GM12874 (cell line): ENCODE data around the gene GNA12.

Experiments
- TF ChIP-seq, protein P1 (sequence below): IDR thresholded peaks from 2 replicates; pipeline ENCODE4 v1.5.1; 2011; ENCODE audit warnings: low read depth, mild to moderate bottlenecking, control low read depth, low read length, moderate library complexity; ENCODE audit not compliant: insufficient read depth

The GNA12 gene

DNA sequence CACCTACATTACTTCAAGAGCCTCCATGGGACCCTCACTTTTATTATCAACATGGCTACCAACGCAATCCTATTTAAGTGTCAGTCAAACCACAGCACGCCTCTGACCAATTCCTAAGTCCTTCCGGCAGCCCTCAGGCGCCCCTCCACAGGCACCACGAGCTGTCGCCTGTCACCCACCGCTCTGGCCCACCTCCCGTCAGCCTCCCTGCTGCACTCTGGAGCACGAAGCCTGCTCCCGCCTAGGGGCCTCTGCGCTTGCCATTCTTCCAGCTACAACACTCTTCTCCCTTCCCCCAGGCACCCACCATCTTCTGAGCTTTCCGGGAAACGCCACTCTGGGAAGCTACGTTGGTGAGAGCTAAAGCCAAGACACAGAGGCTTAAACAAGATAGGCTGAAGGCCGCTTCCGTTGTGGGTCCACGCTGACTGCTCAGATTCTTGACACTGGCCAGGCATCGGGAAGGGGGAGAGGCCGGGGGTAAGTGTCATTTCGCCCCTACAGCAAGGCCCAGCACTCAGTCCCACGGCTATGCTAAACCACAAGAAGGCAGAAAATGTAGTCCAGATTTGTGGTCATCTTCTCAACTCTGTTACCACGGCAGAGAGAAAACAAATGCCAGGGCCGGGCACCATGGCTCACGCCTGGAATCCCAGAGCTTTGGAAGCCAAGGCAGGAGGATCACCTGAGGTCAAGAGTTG is 56.7 kb downstream of the GNA12 start:
- TF ChIP-seq, protein P1, sequence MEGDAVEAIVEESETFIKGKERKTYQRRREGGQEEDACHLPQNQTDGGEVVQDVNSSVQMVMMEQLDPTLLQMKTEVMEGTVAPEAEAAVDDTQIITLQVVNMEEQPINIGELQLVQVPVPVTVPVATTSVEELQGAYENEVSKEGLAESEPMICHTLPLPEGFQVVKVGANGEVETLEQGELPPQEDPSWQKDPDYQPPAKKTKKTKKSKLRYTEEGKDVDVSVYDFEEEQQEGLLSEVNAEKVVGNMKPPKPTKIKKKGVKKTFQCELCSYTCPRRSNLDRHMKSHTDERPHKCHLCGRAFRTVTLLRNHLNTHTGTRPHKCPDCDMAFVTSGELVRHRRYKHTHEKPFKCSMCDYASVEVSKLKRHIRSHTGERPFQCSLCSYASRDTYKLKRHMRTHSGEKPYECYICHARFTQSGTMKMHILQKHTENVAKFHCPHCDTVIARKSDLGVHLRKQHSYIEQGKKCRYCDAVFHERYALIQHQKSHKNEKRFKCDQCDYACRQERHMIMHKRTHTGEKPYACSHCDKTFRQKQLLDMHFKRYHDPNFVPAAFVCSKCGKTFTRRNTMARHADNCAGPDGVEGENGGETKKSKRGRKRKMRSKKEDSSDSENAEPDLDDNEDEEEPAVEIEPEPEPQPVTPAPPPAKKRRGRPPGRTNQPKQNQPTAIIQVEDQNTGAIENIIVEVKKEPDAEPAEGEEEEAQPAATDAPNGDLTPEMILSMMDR, result no peak

DNA sequence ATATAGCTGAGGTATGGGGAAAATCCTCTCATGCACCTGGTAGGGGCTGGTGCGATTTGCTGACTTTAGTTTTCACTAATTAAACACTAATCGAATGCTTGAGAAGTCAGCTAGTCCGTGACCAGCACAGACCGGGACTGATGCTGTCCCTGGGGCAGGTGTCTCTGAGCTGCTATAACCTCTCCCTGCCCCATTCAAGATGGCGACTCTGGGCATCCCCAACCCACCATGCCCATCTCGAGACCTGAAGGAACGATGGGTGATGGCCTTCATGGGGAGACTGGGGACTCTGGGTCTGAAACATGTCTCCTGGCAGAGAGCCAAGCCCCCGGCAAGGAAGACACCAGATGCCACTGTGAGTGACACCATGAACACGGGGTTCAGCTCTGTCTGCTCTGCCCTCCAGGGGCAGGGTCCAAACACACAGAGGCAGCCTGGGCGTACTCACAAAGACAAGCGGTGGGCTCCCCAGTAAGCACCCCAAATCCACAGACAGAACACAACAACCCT is 57.4 kb downstream of the GNA12 start:
- TF ChIP-seq, protein P1, result no peak

DNA sequence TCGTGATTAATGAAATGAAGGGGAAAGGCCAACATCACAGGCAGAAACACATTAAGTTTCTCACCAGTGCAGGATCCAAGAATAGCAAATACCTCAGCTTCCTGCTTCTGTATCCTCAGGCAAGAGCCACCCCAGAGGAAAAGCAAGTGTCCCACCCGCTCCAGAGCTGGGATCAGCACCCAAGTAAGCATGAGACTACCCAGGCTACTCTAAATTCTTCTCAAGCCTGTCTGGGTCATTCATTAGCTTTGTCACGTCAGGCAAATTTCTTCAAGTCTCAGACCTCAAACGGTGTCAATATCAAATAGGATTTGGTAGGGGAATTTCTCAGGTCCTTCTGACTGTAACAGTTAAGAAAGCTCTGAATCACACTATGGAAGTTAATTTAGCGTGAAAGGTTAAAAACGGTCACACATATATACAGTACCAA is 59.0 kb downstream of the GNA12 start:
- TF ChIP-seq, protein P1, result no peak

DNA sequence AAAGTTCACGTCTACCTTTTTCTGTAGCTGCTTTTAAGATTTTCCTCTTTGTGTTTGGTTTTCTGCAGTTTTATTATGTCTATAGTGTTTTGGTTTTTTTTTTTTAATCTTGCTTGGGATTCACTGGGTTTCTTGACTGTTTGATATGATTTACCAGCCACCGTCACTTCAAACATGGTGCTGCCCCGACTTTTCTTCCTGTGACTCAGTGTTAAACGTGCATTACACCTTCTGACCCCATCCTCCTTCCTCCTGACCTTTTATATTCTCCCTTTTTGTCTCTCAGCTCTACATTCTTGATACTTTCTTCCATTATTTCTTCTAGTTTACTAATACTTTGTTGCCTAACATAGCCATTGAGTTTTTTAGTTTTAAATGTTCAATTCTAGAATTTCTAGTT is 61.5 kb downstream of the GNA12 start:
- TF ChIP-seq, protein P1, result no peak

DNA sequence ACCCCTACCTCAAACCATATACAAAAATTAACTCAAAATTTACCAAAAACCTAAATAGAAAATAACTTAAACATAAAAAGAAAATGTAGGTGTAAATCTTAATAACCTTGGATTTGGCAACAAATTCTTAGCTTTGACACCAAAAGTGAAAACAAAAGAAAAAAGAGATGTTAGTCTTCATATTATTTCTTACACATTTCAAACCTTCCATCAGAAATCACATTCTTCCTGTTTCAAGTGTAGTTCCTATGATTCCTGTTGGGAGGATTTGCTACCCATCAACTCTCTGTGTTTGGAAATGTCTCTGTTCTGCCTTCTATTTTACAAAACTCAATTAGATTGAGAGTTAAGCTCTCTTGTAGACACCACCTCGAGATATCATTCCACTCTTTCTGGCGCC is 62.0 kb downstream of the GNA12 start:
- TF ChIP-seq, protein P1, result no peak

DNA sequence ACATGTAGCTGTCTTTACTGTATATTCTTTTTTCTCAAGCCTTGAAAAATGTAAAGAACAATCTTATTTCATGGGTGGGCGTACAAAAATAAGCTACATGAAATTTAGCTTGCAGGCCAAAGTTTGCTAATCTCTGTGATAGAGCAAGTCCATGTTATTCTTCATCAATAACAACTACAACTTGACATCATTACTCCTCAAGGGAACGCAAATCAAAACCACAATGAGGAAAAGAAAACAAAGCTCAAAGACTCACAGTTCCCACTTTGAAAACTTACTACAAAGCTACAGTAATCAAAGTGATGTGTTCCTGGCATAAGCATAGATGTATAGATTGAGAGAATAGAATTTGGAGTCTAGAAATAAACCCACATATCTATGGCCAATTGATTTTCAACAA is 62.5 kb downstream of the GNA12 start:
- TF ChIP-seq, protein P1, result no peak

DNA sequence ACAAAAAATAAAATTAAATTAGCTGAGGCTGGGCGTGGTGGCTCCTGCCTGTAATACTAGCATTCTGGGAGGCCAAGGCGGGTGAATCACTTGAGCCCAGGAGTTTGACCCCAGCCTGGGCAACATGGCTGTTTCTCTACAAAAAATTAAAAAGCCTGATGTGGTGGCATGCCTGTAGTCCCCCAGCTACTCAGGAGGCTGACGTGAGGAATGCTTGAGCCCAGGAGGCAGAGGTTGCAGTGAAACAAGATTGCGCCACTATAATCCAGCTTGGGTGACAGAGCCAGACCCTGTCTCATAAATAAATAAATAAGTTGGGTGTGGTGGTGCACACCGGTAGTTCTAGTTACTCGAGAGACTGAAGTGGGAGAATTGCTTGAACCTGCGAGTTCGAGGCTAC is 65.1 kb downstream of the GNA12 start:
- TF ChIP-seq, protein P1, result no peak
